ENCODE measurements around the gene NOTCH2. TPM values are rescaled to one million over a fixed set of nuclear protein-coding genes. Genes with fewer than 3 reads are reported as not detected.

The NOTCH2 gene
- total RNA-seq, 1 experiment from 2014 or later: 27.0 TPM

GRCh38 chr1:119908661-119909060, 160.8 kb downstream of the NOTCH2 start:
- DNase-seq (ENCODE audit: low spot score): no peak

GRCh38 chr1:119906927-119907652, 162.4 kb downstream of the NOTCH2 start:
- no peak for DNase-seq (ENCODE audit: low spot score)

- no peak for DNase-seq (ENCODE audit: low spot score)
Measured at GRCh38 chr1:119903443-119903835, 166.0 kb downstream of the NOTCH2 start.

- no peak for DNase-seq (ENCODE audit: low spot score)
Measured at GRCh38 chr1:119902775-119903442, 166.6 kb downstream of the NOTCH2 start.

- no peak for DNase-seq (ENCODE audit: low spot score)
Measured at GRCh38 chr1:119898981-119899720, 170.3 kb downstream of the NOTCH2 start.

GRCh38 chr1:119898530-119898929, 170.9 kb downstream of the NOTCH2 start:
- no peak for DNase-seq (ENCODE audit: low spot score)

GRCh38 chr1:119896303-119896702, 173.2 kb downstream of the NOTCH2 start, which contains the start of gene ADAM30:
Gene ADAM30, minus strand, starts transcription at chr1:119896515. Its CDS starts 179 bp downstream, at chr1:119896336.
- DNase-seq (ENCODE audit: low spot score): no peak

- no peak for DNase-seq (ENCODE audit: low spot score)
Measured at GRCh38 chr1:119895102-119895501, 174.4 kb downstream of the NOTCH2 start.

- no peak for DNase-seq (ENCODE audit: low spot score)
Measured at GRCh38 chr1:119893827-119894700, 175.4 kb downstream of the NOTCH2 start.

- no peak for DNase-seq (ENCODE audit: low spot score)
Measured at GRCh38 chr1:119893238-119893791, 176.1 kb downstream of the NOTCH2 start.

GRCh38 chr1:119891386-119891785, 178.1 kb downstream of the NOTCH2 start:
- no peak for DNase-seq (ENCODE audit: low spot score)

GRCh38 chr1:119888476-119888875, 181.0 kb downstream of the NOTCH2 start:
- DNase-seq (ENCODE audit: low spot score): no peak

- no peak for DNase-seq (ENCODE audit: low spot score)
Measured at GRCh38 chr1:119887427-119887826, 182.0 kb downstream of the NOTCH2 start.

- peak; percentile 66 for DNase-seq (ENCODE audit: low spot score)
Measured at GRCh38 chr1:119885903-119886783, 183.3 kb downstream of the NOTCH2 start.

- DNase-seq (ENCODE audit: low spot score): no peak
Measured at GRCh38 chr1:119884711-119885110, 184.8 kb downstream of the NOTCH2 start.

GRCh38 chr1:119883826-119884225, 185.6 kb downstream of the NOTCH2 start:
- DNase-seq (ENCODE audit: low spot score): no peak

GRCh38 chr1:119882132-119883049, 187.1 kb downstream of the NOTCH2 start:
- DNase-seq (ENCODE audit: low spot score): no peak

GRCh38 chr1:119879510-119880434, 189.7 kb downstream of the NOTCH2 start:
- no peak for DNase-seq (ENCODE audit: low spot score)

Data from HT-29 (cell line).